Measurements from ENCODE around the gene SLC29A3.

The SLC29A3 gene

DNA sequence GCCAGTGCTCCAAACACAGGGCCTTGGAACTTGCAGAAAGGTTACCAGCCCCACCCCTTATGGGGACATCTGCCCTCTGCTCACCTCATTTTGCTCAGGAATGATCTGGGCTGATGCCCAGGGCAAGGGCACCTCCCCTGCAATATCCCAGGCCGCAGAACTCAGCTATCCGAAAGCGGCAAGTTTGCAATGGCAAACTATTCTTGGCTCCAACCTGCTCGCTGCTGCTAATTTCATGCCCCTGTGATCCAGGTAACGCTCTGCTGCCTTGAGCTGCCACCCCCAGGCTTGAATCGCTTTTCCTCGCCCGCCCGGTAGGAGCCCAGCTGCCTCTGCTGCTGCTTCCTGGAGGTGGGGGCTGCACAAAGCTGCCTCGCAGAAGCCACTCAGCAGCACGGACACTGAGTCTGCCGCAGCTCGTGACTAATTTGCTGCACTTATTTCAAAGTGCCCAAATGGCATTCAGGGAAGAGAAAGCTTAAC, 18.2 kb downstream of the SLC29A3 start:
- no peaks in the 10 kb centered on the region for H3K27me3 ChIP-seq (ENCODE audit: control insufficient read depth, insufficient read depth, low read length)
- no peak overlapping the region for H3K9ac ChIP-seq (ENCODE audit: low read depth, low read length)
- no peaks in the 10 kb centered on the region for H3K36me3 ChIP-seq (ENCODE audit: control insufficient read depth, insufficient read depth, low read length)
- no peaks in the 10 kb centered on the region for H3K9me3 ChIP-seq (ENCODE audit: control insufficient read depth, insufficient read depth, low read length)
- H3K4me3 ChIP-seq (ENCODE audit: low read depth, low read length), result no peak overlapping the region
- peaks cover 10% of the 10 kb centered on the region; the same call in 1 of the 2 replicates for H3K4me1 ChIP-seq (ENCODE audit: control insufficient read depth, insufficient read depth, low read length)
- no peak overlapping the region for H3K27ac ChIP-seq (ENCODE audit: low read depth, low read length)

DNA sequence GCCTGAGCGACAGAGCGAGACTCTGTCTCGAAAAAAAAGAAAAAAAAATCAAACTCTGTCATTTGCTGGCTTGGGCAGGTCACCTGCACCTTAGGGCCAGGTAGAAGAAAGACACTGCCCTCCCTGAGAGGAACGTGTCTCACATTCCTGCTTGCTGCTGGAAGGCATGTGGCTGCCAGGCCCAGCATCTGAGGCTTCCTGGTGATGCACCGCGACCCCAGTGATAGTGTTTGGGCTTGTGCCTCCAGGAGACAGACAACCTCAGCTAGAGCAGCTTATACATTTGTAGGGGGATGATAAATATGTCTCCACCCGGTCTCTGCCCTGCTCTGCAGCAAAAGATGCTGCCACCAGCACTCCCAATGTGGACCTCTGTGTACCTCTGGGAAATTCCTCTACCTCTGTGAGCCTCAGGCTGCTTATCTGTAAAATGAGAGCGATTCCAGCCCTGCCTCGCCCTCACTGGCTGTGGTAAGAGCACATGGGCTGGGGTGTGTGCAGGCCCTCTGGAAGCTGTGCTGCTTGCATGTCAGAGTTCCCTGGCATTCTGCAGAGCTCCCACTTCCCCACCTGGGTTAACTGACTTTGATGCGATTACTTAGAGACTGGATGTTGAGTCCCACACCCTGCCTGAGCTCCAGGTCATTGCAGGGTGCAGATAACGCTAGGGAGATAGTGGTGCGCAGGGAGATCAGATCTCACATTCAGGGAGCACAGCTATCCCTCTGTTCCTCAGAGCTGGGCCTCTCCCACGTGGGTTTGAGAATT, 19.9 kb downstream of the SLC29A3 start:
- Histone ChIP-seq H3K9me3 (ENCODE audit: control insufficient read depth, insufficient read depth, low read length) (no peaks in the 10 kb centered on the region), H3K27ac (ENCODE audit: low read depth, low read length) (no peak overlapping the region), H3K36me3 (ENCODE audit: control insufficient read depth, insufficient read depth, low read length) (no peaks in the 10 kb centered on the region)

DNA sequence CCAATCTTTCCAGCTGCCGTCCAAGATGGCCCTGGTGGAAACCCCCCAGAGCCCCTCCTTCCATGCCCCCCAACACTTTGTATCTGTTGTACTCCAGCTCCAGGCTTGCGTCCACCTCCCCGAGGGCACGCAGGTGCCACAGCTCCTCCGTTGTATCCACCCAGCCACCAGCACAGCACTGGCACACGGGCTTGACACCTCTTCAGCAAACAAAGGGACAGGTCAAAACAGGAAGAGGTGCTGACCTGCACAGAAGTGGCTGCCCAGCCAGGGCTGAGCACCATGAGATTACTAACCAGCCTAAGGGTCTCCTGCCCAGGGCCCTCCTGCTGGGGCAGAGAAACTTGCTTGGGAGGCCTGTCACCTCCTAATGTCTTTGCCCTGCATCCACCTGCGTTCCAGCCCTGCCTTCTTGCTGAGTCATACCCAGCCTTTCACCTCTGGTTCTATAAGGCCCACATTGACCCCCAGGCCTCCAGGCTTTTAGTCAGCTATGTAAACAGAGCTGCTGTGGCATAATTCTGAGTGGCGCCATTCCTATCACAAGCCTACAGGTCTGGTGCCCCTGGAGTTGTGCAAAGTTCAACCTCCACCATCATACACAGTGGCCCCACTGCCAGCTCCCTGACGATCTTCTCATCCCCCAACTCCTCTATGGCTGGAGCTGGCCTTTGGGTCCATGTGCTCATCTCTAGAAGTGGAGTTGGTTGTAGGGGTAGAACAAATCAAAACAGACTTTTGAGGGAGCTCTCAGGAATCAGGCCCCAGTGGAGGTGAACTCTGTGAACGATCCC, 20.9 kb downstream of the SLC29A3 start:
- H3K27me3 ChIP-seq (ENCODE audit: control insufficient read depth, insufficient read depth, low read length), result no peaks in the 10 kb centered on the region
- peaks cover 33% of the 10 kb centered on the region for H3K4me1 ChIP-seq (ENCODE audit: control insufficient read depth, insufficient read depth, low read length)

More for the DNA sequence above, 19.9 kb downstream of the SLC29A3 start:
- H3K4me1 ChIP-seq (ENCODE audit: control insufficient read depth, insufficient read depth, low read length), result peaks cover 24% of the 10 kb centered on the region
- no peaks in the 10 kb centered on the region for H3K27me3 ChIP-seq (ENCODE audit: control insufficient read depth, insufficient read depth, low read length)
- no peak overlapping the region for H3K9ac ChIP-seq (ENCODE audit: low read depth, low read length)
- no peak overlapping the region for H3K4me3 ChIP-seq (ENCODE audit: low read depth, low read length)

DNA sequence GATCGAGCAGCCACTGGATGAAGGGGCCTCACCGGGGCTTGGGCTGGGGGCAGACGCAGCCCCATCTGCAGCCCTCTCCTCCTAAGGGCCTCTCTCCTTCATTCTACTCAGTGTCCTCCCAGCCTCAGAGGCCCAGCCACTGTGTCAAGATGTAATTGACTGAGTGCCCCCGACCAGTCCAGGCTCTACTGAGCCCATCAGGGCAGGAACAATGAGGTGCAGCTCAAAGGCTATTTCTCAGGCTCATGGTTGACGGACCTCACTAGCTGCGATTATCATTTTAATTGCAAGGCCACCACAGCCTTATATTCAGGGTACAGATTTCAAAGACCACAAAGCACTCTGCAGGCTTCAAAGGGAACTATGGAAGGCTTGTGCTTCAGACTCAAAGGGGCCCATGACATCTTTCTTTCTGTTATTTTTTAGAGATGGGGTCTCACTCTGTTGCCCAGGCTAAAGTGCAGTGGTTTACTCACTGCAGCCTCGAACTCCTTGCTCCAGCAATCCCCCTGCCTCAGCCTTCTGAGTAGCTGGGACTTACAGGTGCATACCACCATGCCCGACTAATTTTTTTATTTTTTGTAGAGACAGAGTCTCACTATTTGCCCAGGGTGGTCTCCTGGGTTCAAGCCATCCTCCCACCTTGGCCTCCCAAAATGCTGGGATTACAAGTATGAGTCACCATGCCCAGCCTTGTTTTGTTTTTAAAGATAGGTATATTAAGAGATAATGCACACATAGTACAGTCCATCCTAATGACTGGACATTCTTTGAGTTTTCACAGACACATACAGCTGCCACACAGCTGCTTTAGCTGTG, 23.7 kb downstream of the SLC29A3 start:
- no peak overlapping the region for H3K27ac ChIP-seq (ENCODE audit: low read depth, low read length)
- H3K4me1 ChIP-seq (ENCODE audit: control insufficient read depth, insufficient read depth, low read length), result peaks cover 33% of the 10 kb centered on the region
- H3K4me3 ChIP-seq (ENCODE audit: low read depth, low read length), result no peak overlapping the region

More for the DNA sequence above, 20.9 kb downstream of the SLC29A3 start:
- Histone ChIP-seq H3K9ac (ENCODE audit: low read depth, low read length) (no peak overlapping the region), H3K9me3 (ENCODE audit: control insufficient read depth, insufficient read depth, low read length) (no peaks in the 10 kb centered on the region), H3K4me3 (ENCODE audit: low read depth, low read length) (no peak overlapping the region), H3K27ac (ENCODE audit: low read depth, low read length) (no peak overlapping the region), H3K36me3 (ENCODE audit: control insufficient read depth, insufficient read depth, low read length) (no peaks in the 10 kb centered on the region)

DNA sequence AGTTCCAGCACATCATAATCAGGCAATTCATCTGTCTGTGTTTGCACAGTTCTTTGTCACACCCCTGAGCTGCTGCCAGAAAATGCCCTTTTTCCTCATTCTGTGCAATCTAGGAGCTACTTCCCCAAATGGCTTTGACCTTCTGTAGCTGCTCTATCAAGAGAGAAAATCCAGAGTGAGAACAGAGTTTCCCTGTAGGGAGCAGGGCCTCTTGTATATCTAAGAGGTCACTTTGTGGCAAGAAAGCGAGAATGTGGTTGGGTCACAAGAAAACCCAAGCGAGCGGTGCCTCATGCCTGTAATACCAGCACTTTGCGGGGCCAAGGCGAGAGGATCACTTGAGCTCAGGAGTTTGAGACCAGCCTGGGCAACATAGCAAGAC, 24.3 kb downstream of the SLC29A3 start:
- H3K4me1 ChIP-seq (ENCODE audit: control insufficient read depth, insufficient read depth, low read length), result peaks cover 33% of the 10 kb centered on the region
- H3K27ac ChIP-seq (ENCODE audit: low read depth, low read length), result peak overlapping the region; percentile 92
- H3K9ac ChIP-seq (ENCODE audit: low read depth, low read length), result no peak overlapping the region
- no peaks in the 10 kb centered on the region for H3K9me3 ChIP-seq (ENCODE audit: control insufficient read depth, insufficient read depth, low read length)
- no peaks in the 10 kb centered on the region for H3K36me3 ChIP-seq (ENCODE audit: control insufficient read depth, insufficient read depth, low read length)
- H3K4me3 ChIP-seq (ENCODE audit: low read depth, low read length), result no peak overlapping the region
- no peaks in the 10 kb centered on the region for H3K27me3 ChIP-seq (ENCODE audit: control insufficient read depth, insufficient read depth, low read length)

More for the DNA sequence above, 23.7 kb downstream of the SLC29A3 start:
- H3K27me3 ChIP-seq (ENCODE audit: control insufficient read depth, insufficient read depth, low read length), result no peaks in the 10 kb centered on the region
- no peaks in the 10 kb centered on the region for H3K9me3 ChIP-seq (ENCODE audit: control insufficient read depth, insufficient read depth, low read length)
- no peak overlapping the region for H3K9ac ChIP-seq (ENCODE audit: low read depth, low read length)
- H3K36me3 ChIP-seq (ENCODE audit: control insufficient read depth, insufficient read depth, low read length), result no peaks in the 10 kb centered on the region

DNA sequence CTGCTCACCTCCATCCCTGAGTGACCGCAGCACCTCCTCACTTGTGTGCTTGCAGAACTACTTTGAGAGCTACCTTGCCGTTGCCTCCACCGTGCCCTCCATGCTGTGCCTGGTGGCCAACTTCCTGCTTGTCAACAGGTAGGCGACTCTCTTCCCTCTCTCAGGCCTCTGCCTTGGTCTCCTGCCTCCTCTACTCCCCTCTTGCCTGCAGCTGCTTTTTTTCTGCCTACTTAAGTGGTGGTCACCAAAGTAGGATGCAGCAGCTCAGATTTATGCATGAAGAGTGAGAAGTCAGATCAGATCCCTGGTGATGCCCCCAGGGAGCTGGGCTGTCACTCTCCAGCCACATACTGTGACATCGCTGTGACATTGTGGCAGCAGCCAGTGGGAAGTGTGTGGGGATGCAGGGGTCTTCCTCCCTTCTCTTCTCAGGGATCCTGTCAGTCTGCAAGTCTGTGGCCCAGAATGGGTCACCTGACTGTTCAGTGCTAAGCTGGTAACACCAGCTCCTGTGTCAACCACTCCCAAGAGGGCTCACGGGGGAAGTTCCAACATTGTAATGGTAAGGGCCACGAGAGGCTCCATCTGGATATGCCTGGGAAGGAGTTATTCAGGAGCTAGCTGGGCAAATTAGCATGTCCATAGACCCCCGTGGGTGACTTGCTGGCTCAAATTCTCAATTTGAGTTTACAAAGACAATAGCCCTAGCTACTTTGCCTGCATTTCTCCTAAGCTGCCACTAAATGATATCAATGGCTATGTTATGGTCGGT, 25.3 kb downstream of the SLC29A3 start:
- Histone ChIP-seq H3K9ac (ENCODE audit: low read depth, low read length) (peak overlapping the region; percentile 37; the same call in 1 of the 2 replicates), H3K4me3 (ENCODE audit: low read depth, low read length) (peak overlapping the region; percentile 5; the same call in 1 of the 2 replicates), H3K27me3 (ENCODE audit: control insufficient read depth, insufficient read depth, low read length) (no peaks in the 10 kb centered on the region), H3K9me3 (ENCODE audit: control insufficient read depth, insufficient read depth, low read length) (no peaks in the 10 kb centered on the region), H3K4me1 (ENCODE audit: control insufficient read depth, insufficient read depth, low read length) (peaks cover 33% of the 10 kb centered on the region), H3K27ac (ENCODE audit: low read depth, low read length) (peak overlapping the region; percentile 92), H3K36me3 (ENCODE audit: control insufficient read depth, insufficient read depth, low read length) (no peaks in the 10 kb centered on the region)

DNA sequence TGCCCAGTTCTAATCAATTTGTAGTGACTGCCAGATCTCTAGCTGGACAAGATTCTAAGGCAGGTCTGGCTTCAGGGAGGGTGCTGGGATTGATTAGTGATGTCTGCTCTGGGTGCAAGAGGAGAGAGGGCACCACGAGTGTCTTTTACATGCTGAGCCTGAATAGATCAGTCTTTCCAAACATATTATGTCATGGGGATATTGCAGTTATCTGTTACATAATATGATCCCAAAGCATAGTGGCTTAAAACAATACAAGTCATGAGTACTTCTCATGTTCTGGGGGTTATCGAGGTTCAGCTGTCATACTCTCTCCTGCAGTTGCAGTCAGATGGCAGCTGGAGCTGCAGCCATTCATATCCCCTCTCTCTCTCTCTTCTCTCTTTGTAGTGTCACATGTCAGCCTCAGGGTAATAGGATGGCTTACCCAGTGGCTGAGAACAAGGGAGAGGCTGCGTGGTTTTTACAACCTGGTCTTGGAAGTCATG, 26.0 kb downstream of the SLC29A3 start:
- Histone ChIP-seq H3K4me1 (ENCODE audit: control insufficient read depth, insufficient read depth, low read length) (peaks cover 33% of the 10 kb centered on the region), H3K27me3 (ENCODE audit: control insufficient read depth, insufficient read depth, low read length) (no peaks in the 10 kb centered on the region), H3K9ac (ENCODE audit: low read depth, low read length) (peak overlapping the region; percentile 37; the same call in 1 of the 2 replicates), H3K36me3 (ENCODE audit: control insufficient read depth, insufficient read depth, low read length) (no peaks in the 10 kb centered on the region), H3K4me3 (ENCODE audit: low read depth, low read length) (peak overlapping the region; percentile 5; the same call in 1 of the 2 replicates), H3K27ac (ENCODE audit: low read depth, low read length) (peak overlapping the region; percentile 92), H3K9me3 (ENCODE audit: control insufficient read depth, insufficient read depth, low read length) (no peaks in the 10 kb centered on the region)

DNA sequence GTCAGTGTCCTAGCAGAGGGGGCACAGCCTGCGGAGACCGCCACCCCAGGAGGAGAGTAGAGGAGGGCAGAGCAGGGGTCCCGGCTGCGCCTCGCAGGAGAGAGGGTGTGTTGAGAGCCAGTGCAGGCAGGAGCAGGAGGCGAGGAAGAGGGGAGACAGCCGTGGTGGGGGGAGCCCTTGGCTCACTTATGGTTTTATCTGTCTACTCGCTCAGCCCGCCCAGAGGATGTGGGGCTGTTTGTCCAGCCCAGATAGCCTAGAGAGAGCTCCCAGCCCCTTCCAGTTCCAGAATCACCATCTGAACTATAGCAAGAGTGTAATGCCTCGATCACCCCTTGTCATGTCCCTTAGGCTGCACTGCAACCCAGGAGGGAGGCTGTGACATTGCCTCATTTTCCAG, 26.6 kb downstream of the SLC29A3 start:
- Histone ChIP-seq H3K9ac (ENCODE audit: low read depth, low read length) (no peak overlapping the region), H3K9me3 (ENCODE audit: control insufficient read depth, insufficient read depth, low read length) (no peaks in the 10 kb centered on the region), H3K36me3 (ENCODE audit: control insufficient read depth, insufficient read depth, low read length) (no peaks in the 10 kb centered on the region), H3K27ac (ENCODE audit: low read depth, low read length) (peak overlapping the region; percentile 92), H3K4me1 (ENCODE audit: control insufficient read depth, insufficient read depth, low read length) (peaks cover 33% of the 10 kb centered on the region), H3K4me3 (ENCODE audit: low read depth, low read length) (no peak overlapping the region), H3K27me3 (ENCODE audit: control insufficient read depth, insufficient read depth, low read length) (no peaks in the 10 kb centered on the region)

DNA sequence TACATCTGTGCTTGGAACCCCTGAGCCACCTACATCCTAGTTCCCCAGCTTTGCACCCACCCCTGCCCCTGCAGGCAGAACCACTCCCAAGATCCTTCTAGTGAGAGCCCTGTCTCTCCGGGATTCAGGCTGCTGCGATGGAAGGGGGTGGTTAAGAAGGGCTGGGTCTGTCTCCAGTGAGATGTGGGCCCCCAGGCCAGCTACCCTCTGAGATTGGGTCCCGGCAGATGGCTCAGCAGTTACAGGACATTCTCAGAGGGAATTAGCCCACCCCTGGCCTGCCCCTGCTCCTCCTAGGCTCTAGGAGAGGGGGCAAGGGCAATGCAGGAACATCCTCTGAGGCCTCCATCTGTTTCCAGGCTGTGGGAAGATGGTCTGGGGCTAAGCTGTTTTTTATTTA, 27.7 kb downstream of the SLC29A3 start:
- Histone ChIP-seq H3K4me1 (ENCODE audit: control insufficient read depth, insufficient read depth, low read length) (peaks cover 37% of the 10 kb centered on the region), H3K4me3 (ENCODE audit: low read depth, low read length) (no peak overlapping the region), H3K27me3 (ENCODE audit: control insufficient read depth, insufficient read depth, low read length) (no peaks in the 10 kb centered on the region), H3K27ac (ENCODE audit: low read depth, low read length) (no peak overlapping the region), H3K9ac (ENCODE audit: low read depth, low read length) (no peak overlapping the region), H3K36me3 (ENCODE audit: control insufficient read depth, insufficient read depth, low read length) (no peaks in the 10 kb centered on the region), H3K9me3 (ENCODE audit: control insufficient read depth, insufficient read depth, low read length) (no peaks in the 10 kb centered on the region)
